Activated CD8-positive, alpha-beta T cell treated with anti-CD3 and anti-CD28 coated beads for 36 hours (primary cell): Measurements from ENCODE around the gene SRP54. TPM values are rescaled to one million over a fixed set of nuclear protein-coding genes. Genes with fewer than 3 reads are reported as not detected.
A peak's percentile ranks its signal among the peaks of the same experiment; 100 is the strongest.
"Not testable (repeated sequence)": the region's sequence is repeated elsewhere in the genome, so short reads cannot be mapped to it uniquely, and the experiment has no call there.

Experiments
- ATAC-seq: fragments of 200-7000 bp; cut with Tn5 transposase; one replicate; pipeline ENCODE4 v1.10.0; 2021; ENCODE audit warnings: mild to moderate bottlenecking, moderate library complexity
- CTCF ChIA-PET: fragments of 350-600 bp; sonication (Branson Sonifier 250); formaldehyde crosslinking; loops from one replicate; lab custom pipeline; 2021; ENCODE audit warnings: antibody characterized with exemption; lab: Charles Lee
- POLR2A ChIA-PET: fragments of 350-600 bp; sonication (Branson Sonifier 250); formaldehyde crosslinking; loops from one replicate; lab custom pipeline; 2021; ENCODE audit warnings: antibody characterized with exemption; lab: Charles Lee
- DNase-seq: peaks from one replicate; pipeline ENCODE4 v3.0.0-alpha.2; 2020
- H3K27ac Mint-ChIP-seq: one replicate; pipeline ENCODE4 v1.8.0; 2021; ENCODE audit warnings: mild to moderate bottlenecking, mixed read lengths
- H3K27me3 Mint-ChIP-seq: one replicate; pipeline ENCODE4 v1.8.0; 2021; ENCODE audit warnings: mixed read lengths
- H3K36me3 Mint-ChIP-seq: one replicate; pipeline ENCODE4 v1.8.0; 2021; ENCODE audit warnings: low read depth, mixed read lengths
- H3K4me1 Mint-ChIP-seq: one replicate; pipeline ENCODE4 v1.8.0; 2021; ENCODE audit warnings: low read depth, mixed read lengths
- H3K4me3 Mint-ChIP-seq: one replicate; pipeline ENCODE4 v1.8.0; 2021; ENCODE audit warnings: mild to moderate bottlenecking, moderate library complexity, mixed read lengths
- H3K9me3 Mint-ChIP-seq: one replicate; pipeline ENCODE4 v1.8.0; 2021; ENCODE audit warnings: mixed read lengths
- intact Hi-C: fragments of 100-400 bp; cut with micrococcal nuclease; formaldehyde crosslinking; loops from one replicate; pipeline ENCODE4 v1.10.0; 2022
- total RNA-seq, 2 experiments: library from RNA; stranded (reverse); gene quantifications; one replicate each; pipeline ENCODE4 v1.2.3, GENCODE V29; 2021
- TF ChIP-seq, protein P1 (sequence below): fragments of 200-600 bp; IDR thresholded peaks from one replicate; pipeline ENCODE4 v1.8.0; 2022; ENCODE audit warnings: antibody characterized with exemption, mild to moderate bottlenecking

SRP54 gene
- total RNA-seq, 2 experiments from 2014 or later, result 79.6 to 79.8 TPM

DNA sequence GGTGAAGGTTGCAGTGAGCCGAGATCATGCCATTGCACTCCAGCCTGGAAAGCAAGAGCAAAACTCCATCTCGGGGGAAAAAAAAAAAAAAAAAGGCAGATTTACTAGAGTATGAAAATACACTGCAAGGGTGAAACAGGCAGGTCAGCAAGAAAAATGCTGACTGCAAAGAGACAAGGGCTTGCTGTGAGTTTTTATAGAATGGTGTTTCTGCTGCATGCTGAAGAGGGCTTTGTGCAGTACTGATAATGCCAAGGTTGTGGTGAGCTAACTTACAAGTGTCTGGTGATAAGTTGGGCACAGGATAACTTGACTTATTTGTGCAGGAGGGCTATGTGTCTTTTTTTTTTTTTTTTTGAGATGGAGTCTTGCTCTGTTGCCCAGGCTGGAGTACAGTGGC, 25.9 kb upstream of the SRP54 start:
- intact Hi-C loops, result no loop called here
- TF ChIP-seq, protein P1, sequence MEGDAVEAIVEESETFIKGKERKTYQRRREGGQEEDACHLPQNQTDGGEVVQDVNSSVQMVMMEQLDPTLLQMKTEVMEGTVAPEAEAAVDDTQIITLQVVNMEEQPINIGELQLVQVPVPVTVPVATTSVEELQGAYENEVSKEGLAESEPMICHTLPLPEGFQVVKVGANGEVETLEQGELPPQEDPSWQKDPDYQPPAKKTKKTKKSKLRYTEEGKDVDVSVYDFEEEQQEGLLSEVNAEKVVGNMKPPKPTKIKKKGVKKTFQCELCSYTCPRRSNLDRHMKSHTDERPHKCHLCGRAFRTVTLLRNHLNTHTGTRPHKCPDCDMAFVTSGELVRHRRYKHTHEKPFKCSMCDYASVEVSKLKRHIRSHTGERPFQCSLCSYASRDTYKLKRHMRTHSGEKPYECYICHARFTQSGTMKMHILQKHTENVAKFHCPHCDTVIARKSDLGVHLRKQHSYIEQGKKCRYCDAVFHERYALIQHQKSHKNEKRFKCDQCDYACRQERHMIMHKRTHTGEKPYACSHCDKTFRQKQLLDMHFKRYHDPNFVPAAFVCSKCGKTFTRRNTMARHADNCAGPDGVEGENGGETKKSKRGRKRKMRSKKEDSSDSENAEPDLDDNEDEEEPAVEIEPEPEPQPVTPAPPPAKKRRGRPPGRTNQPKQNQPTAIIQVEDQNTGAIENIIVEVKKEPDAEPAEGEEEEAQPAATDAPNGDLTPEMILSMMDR, result no peak
- CTCF ChIA-PET, result interaction anchor here (0.6 kb wide), 1 partner anchor 434 kb away, joined by 3 read pairs; no protein-coding TSS in a partner anchor
- Mint-ChIP-seq H3K27ac (no peak overlapping the region), H3K4me3 (no peak overlapping the region), H3K4me1 (no peaks in the 10 kb centered on the region), H3K27me3 (no peaks in the 10 kb centered on the region), H3K9me3 (no peaks in the 10 kb centered on the region), H3K36me3 (peaks cover 20% of the 10 kb centered on the region)
- DNase-seq, result no peak
- POLR2A ChIA-PET, result no interaction called here
- no peak for ATAC-seq

DNA sequence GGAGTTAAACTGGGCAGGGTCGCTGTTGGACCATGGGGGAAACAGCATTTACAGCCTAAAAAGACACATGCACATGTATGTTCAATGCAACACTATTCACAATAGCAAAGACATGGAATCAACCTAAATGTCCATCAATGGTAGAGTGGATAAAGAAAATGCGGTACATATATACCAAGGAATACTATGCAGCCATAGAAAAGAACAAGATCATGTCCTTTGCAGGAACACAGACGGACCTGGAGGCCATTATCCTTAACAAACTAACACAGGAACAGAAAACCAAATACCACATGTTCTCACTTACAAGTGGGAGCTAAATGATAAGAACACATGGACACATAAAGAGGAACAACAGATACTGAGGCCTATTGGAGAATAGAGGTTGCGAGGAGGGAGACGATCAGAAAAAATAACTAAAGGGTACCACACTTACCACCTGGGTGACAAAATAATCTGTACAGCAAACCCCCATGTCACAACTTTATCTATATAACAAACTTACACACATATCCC, 25.0 kb upstream of the SRP54 start:
- ChIA-PET POLR2A (no interaction called here), CTCF (no interaction called here)
- TF ChIP-seq, protein P1, result no peak
- intact Hi-C loops, result no loop called here
- H3K27ac Mint-ChIP-seq, result no peak overlapping the region
- no peaks in the 10 kb centered on the region for H3K27me3 Mint-ChIP-seq
- H3K36me3 Mint-ChIP-seq, result peaks cover 19% of the 10 kb centered on the region
- no peak for ATAC-seq
- no peaks in the 10 kb centered on the region for H3K9me3 Mint-ChIP-seq
- no peak overlapping the region for H3K4me3 Mint-ChIP-seq
- H3K4me1 Mint-ChIP-seq, result no peaks in the 10 kb centered on the region
- no peak for DNase-seq

DNA sequence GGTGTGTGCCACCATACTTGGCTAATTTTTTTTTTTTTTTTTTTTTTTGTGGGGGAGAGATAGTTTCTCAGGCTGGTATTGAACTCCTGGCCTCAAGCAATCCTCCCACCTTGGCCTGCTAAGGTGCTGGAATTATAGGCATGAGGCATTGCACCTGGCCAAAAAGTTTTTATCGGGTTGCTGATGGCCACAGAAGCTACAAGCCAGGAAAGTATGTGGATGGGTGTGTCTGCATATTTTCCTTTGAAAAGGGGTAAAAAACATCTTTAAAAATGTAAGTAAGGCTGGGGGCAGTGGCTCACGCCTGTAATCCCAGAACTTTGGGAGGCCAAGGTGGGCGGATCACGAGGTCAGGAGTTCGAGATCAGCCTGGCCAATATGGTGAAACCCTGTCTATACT, 20.7 kb upstream of the SRP54 start:
- H3K4me3 Mint-ChIP-seq, H3K27me3 Mint-ChIP-seq, ATAC-seq, POLR2A ChIA-PET, DNase-seq, intact Hi-C loops, H3K9me3 Mint-ChIP-seq, H3K27ac Mint-ChIP-seq: not testable (repeated sequence)
- CTCF ChIA-PET, result interaction anchor here (1.6 kb wide), 1 partner anchor 11 kb away, joined by 3 read pairs; no protein-coding TSS in a partner anchor
- H3K4me1 Mint-ChIP-seq, result peaks cover 14% of the 10 kb centered on the region
- H3K36me3 Mint-ChIP-seq, result peaks cover 25% of the 10 kb centered on the region

- Mint-ChIP-seq H3K9me3 (no peaks in the 10 kb centered on the region), H3K27me3 (no peaks in the 10 kb centered on the region), H3K36me3 (peaks cover 27% of the 10 kb centered on the region), H3K27ac (no peak overlapping the region), H3K4me1 (peaks cover 19% of the 10 kb centered on the region), H3K4me3 (no peak overlapping the region)
- ChIA-PET POLR2A (no interaction called here), CTCF (no interaction called here)
- DNase-seq, result no peak
- TF ChIP-seq, protein P1, result no peak
- no peak for ATAC-seq
- intact Hi-C loops, result no loop called here
Measured at GRCh38 chr14:34964977-34965764, 17.6 kb upstream of the SRP54 start.

DNA sequence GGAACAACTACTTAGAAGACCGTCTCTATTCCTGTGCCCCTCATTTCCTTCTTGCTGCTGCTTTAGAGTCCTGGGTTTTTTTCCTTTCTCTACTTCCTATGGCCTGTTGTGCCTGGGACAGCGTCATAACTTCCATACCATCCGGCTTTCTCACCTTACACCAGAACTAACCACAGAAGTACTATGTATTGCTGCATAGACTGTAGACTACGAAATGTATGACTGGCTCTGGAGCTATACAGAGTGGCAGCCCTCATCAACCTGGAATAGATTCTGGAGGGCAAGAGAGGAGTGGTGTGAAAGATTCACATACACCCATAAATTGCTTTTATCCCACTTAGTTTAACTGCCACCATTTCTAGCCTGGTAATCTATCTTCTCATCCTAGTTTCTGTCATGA, 16.9 kb upstream of the SRP54 start:
- Mint-ChIP-seq H3K27me3 (no peaks in the 10 kb centered on the region), H3K4me1 (peaks cover 19% of the 10 kb centered on the region), H3K27ac (peak overlapping the region; percentile 73), H3K4me3 (no peak overlapping the region), H3K36me3 (peaks cover 28% of the 10 kb centered on the region), H3K9me3 (no peaks in the 10 kb centered on the region)
- ChIA-PET CTCF (interaction anchor here (0.7 to 3.5 kb wide), 2 partner anchors 16 to 80 kb away, joined by 3 to 16 read pairs; partner anchors contain the start of genes FAM177A1 and SRP54), POLR2A (interaction anchor here (1.2 kb wide), 1 partner anchor 16 kb away, joined by 4 read pairs; no protein-coding TSS in a partner anchor)
- intact Hi-C loops, result no loop called here
- DNase-seq (no peak), ATAC-seq (no peak)
- TF ChIP-seq, protein P1, result no peak
